ENCODE measurements around the gene TTI1. TPM values are rescaled to one million over a fixed set of nuclear protein-coding genes. Genes with fewer than 3 reads are reported as not detected.

The TTI1 gene
- polyA plus RNA-seq, 1 experiment = 15.1 TPM

GRCh38 chr20:37940858-37941257 lies 92.4 kb downstream of the TTI1 start:
- no peak overlapping the region for H3K27ac ChIP-seq (ENCODE audit: low read depth, low read length)
- no peak overlapping the region for H3K4me3 ChIP-seq (ENCODE audit: low read depth, low read length)
- no peak for DNase-seq (ENCODE audit: low read depth, low spot score)
- ChIA-PET POLR2A (no interaction called here), CTCF (no interaction called here)
- no peaks in the 10 kb centered on the region; the same call in 1 of the 2 replicates for H3K9me3 ChIP-seq (ENCODE audit: control insufficient read depth, insufficient read depth, low read length)
- TF ChIP-seq CTCF (IDR thresholded peaks at IDR 0.05; ENCODE audit: low read depth, low read length) = no peak
- peaks cover 15% of the 10 kb centered on the region for H3K27me3 ChIP-seq (ENCODE audit: control insufficient read depth, insufficient read depth, low read length)

DNA sequence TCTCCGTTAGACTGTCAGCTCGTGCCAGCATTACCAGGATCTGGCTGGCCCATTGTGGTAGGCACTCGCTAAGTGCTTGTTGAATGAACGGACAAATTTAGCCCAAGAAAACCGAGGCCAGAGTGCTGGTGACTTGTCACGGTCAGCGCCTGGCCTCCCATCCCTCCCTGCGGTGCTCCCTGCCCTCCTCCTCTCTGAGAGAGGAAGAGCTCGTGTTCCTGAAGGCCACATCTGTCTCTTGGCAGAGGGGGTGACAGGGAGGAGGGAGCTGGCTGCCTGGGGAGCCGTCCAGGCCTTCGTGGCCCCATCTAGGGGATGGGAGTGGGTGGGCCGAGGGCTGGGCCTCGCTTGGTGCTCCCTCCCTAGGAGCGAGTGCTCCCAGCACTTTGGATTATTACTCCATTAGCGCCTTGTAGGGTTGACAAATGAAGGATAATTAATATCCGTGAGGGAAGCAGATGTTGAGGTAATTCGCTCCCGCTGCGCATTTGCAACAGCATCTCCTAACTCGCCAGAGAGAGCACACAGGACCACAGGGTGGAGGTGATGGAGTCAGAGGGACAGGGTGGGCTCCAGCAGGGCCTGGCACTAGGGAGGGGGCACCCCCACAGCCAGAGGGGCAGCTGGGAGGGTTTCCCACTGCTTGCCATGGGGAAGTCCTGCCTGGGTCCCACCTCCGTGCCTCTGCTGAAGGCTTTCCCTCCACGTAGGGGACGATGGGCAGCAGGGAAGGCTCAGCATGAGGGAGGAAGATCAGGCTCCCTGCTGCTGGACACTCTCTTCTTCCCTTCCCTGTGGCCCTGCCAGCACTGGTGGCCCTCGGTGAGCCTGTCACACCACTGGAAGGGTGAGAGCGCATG lies 93.3 kb downstream of the TTI1 start:
- DNase-seq (ENCODE audit: low read depth, low spot score) = no peak
- no peaks in the 10 kb centered on the region; the same call in 1 of the 2 replicates for H3K9me3 ChIP-seq (ENCODE audit: control insufficient read depth, insufficient read depth, low read length)
- no peak for TF ChIP-seq CTCF (IDR thresholded peaks at IDR 0.05; ENCODE audit: low read depth, low read length)
- POLR2A ChIA-PET = interaction anchor here (0.5 kb wide), 1 partner anchor 11 kb away, joined by 4 read pairs; no protein-coding TSS in a partner anchor
- no peak overlapping the region for H3K4me3 ChIP-seq (ENCODE audit: low read depth, low read length)
- peaks cover 13% of the 10 kb centered on the region for H3K27me3 ChIP-seq (ENCODE audit: control insufficient read depth, insufficient read depth, low read length)
- H3K27ac ChIP-seq (ENCODE audit: low read depth, low read length) = no peak overlapping the region
- CTCF ChIA-PET = no interaction called here

- ChIA-PET CTCF (no interaction called here), POLR2A (no interaction called here)
- no peak overlapping the region for H3K27ac ChIP-seq (ENCODE audit: low read depth, low read length)
- no peak overlapping the region for H3K4me3 ChIP-seq (ENCODE audit: low read depth, low read length)
- no peak for TF ChIP-seq CTCF (IDR thresholded peaks at IDR 0.05; ENCODE audit: low read depth, low read length)
- DNase-seq (ENCODE audit: low read depth, low spot score) = no peak
- no peaks in the 10 kb centered on the region; the same call in 1 of the 2 replicates for H3K9me3 ChIP-seq (ENCODE audit: control insufficient read depth, insufficient read depth, low read length)
- peaks cover 18% of the 10 kb centered on the region for H3K27me3 ChIP-seq (ENCODE audit: control insufficient read depth, insufficient read depth, low read length)
Measured at GRCh38 chr20:37938954-37939353, 94.3 kb downstream of the TTI1 start.

- Histone ChIP-seq H3K9me3 (ENCODE audit: control insufficient read depth, insufficient read depth, low read length) (no peaks in the 10 kb centered on the region; the same call in 1 of the 2 replicates), H3K27me3 (ENCODE audit: control insufficient read depth, insufficient read depth, low read length) (peaks cover 18% of the 10 kb centered on the region), H3K4me3 (ENCODE audit: low read depth, low read length) (no peak overlapping the region), H3K27ac (ENCODE audit: low read depth, low read length) (no peak overlapping the region)
- ChIA-PET POLR2A (no interaction called here), CTCF (interaction anchor here (0.5 kb wide), 1 partner anchor 54 kb away, joined by 4 read pairs; no protein-coding TSS in a partner anchor)
- no peak for TF ChIP-seq CTCF (IDR thresholded peaks at IDR 0.05; ENCODE audit: low read depth, low read length)
- DNase-seq (ENCODE audit: low read depth, low spot score) = no peak
Measured at GRCh38 chr20:37938181-37938750, 95.0 kb downstream of the TTI1 start.

DNA sequence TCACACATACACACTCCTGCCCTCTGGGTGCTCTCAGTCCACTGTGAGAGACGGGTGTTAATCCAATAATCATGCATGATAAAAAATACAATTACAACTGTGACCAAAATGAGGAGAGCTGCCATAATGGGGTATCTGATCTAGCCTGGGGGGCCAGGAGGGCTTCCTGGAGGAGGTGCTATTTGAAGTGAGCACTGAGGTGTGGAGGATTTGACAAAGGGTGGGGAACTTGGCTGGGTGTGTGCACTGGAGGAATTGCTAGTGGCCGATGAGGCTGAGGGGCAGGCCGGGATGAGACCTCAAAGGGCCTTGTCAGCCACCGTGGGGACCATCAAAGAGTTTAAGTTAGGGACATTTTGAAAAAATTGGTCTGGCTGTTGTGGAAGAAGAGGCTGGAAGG lies 95.6 kb downstream of the TTI1 start:
- CTCF ChIA-PET = interaction anchor here (0.5 kb wide), 1 partner anchor 55 kb away, joined by 4 read pairs; no protein-coding TSS in a partner anchor
- Histone ChIP-seq H3K4me3 (ENCODE audit: low read depth, low read length) (no peak overlapping the region), H3K27me3 (ENCODE audit: control insufficient read depth, insufficient read depth, low read length) (peaks cover 21% of the 10 kb centered on the region), H3K27ac (ENCODE audit: low read depth, low read length) (no peak overlapping the region), H3K9me3 (ENCODE audit: control insufficient read depth, insufficient read depth, low read length) (no peaks in the 10 kb centered on the region; the same call in 1 of the 2 replicates)
- no peak for DNase-seq (ENCODE audit: low read depth, low spot score)
- POLR2A ChIA-PET = no interaction called here
- no peak for TF ChIP-seq CTCF (IDR thresholded peaks at IDR 0.05; ENCODE audit: low read depth, low read length)

Data from AG04450 (cell line).